Common myeloid progenitor, CD34-positive (primary cell): Measurements from ENCODE around the gene CCL19.

Source experiments
- CTCF ChIA-PET: fragments of 350-600 bp; sonication (Branson Sonifier 250); formaldehyde crosslinking; loops from one replicate; lab custom pipeline; 2021; ENCODE audit warnings: antibody characterized with exemption; lab: Charles Lee
- POLR2A ChIA-PET: fragments of 350-600 bp; sonication (Branson Sonifier 250); formaldehyde crosslinking; loops from one replicate; lab custom pipeline; 2021; ENCODE audit warnings: antibody characterized with exemption; lab: Charles Lee
- DNase-seq, 3 donors: peaks; one replicate each; pipeline versions ENCODE4 v3.0.0 to v3.0.0-alpha.2; 2013
- H3K27ac ChIP-seq, 2 experiments: 1 replicate in 1 of 2; 2 replicates in 1 of 2; pipeline ENCODE4 v1.7.0; 2013; ENCODE audit warnings: inconsistent platforms in 2 of 2, low read length in 2 of 2, mild to moderate bottlenecking in 2 of 2, low read depth in 1 of 2, moderate library complexity in 1 of 2; ENCODE audit not compliant: severe bottlenecking in 2 of 2, insufficient read depth in 1 of 2, poor library complexity in 1 of 2
- H3K27me3 ChIP-seq, 5 experiments: replicated peaks in 2 of 5; 1 replicate in 3 of 5; 2 replicates in 2 of 5; pipeline versions ENCODE4 v1.6.1 to v1.7.0; 2013; ENCODE audit warnings: low read length in 4 of 5, mild to moderate bottlenecking in 2 of 5, moderate library complexity in 2 of 5, inconsistent platforms in 1 of 5; ENCODE audit not compliant: insufficient read depth in 5 of 5, control insufficient read depth in 4 of 5
- H3K36me3 ChIP-seq, 4 experiments: 1 replicate in 2 of 4; 2 replicates in 2 of 4; pipeline versions ENCODE4 v1.6.1 to v1.7.0; 2013; ENCODE audit warnings: low read length in 3 of 4, control low read depth in 1 of 4, mild to moderate bottlenecking in 1 of 4; ENCODE audit not compliant: control insufficient read depth in 4 of 4, insufficient read depth in 4 of 4
- H3K4me1 ChIP-seq, 4 experiments: 1 replicate in 3 of 4; 2 replicates in 1 of 4; pipeline versions ENCODE4 v1.6.1 to v1.7.1; 2013; ENCODE audit warnings: low read length in 3 of 4, mild to moderate bottlenecking in 3 of 4, control low read depth in 1 of 4, inconsistent platforms in 1 of 4, moderate library complexity in 1 of 4; ENCODE audit not compliant: control insufficient read depth in 4 of 4, insufficient read depth in 4 of 4; ENCODE audit errors: control extremely low read depth in 1 of 4
- H3K4me3 ChIP-seq, 7 experiments: 1 replicate in 4 of 7; 2 replicates in 3 of 7; pipeline versions ENCODE4 v1.5.1 to v1.7.0; 2013; ENCODE audit warnings: mild to moderate bottlenecking in 7 of 7, low read length in 6 of 7, moderate library complexity in 6 of 7, inconsistent platforms in 2 of 7, low read depth in 2 of 7, control low read depth in 1 of 7; ENCODE audit not compliant: insufficient read depth in 4 of 7, control insufficient read depth in 1 of 7; ENCODE audit errors: extremely low read depth in 1 of 7
- H3K9me3 ChIP-seq, 5 experiments: 1 replicate in 4 of 5; 2 replicates in 1 of 5; pipeline versions ENCODE4 v1.6.1 to v1.7.1; 2013; ENCODE audit warnings: low read length in 4 of 5, mild to moderate bottlenecking in 2 of 5, inconsistent platforms in 1 of 5, low read depth in 1 of 5, moderate library complexity in 1 of 5; ENCODE audit not compliant: control insufficient read depth in 4 of 5, insufficient read depth in 2 of 5; ENCODE audit errors: control extremely low read depth in 1 of 5
- WGBS: methylation state at CpG from one replicate; pipeline ENCODE4 v1.1.5; 2013; ENCODE audit not compliant: insufficient coverage; 5-methylcytosine and 5-hydroxymethylcytosine counted together

Gene CCL19

DNA sequence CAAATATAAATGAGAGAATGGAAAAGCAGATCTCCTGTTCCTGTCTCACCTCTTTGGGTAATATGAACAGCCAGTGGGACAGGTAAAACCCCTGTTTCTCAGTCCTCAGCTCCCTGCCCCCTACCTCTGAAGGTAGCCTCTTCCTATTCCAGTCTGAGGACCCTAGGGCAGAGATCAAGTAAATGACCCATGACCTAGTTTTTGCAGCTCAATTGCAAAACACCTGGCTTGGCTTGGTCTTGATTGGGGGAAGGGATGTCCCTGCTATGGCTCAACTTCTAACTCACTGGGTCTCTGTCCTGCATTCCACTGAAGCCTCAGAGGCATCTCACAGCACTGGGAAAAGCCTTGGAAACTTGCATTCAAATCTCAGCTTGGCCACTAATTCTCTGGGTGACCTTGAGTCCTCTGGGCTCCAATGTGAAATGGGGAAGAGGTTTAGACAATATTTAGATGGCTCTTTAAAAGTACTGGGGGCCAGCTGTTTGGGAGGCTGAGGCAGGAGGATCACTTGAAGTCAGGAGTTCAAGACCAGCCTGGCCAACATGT is 46.2 kb downstream of the CCL19 start:
- ChIA-PET POLR2A (interaction anchor here (0.6 kb wide), 1 partner anchor 17 kb away, joined by 4 read pairs; no protein-coding TSS in a partner anchor), CTCF (interaction anchor here (0.7 to 7.8 kb wide), 5 partner anchors 9 to 314 kb away, joined by 3 to 96 read pairs (median 5); partner anchors contain the start of genes ARID3C, CCL27 and SIGMAR1)
- H3K36me3 ChIP-seq = peaks cover 6 to 21% (median 12%) of the 10 kb centered on the region in 4 experiments
- H3K9me3 ChIP-seq = no peaks in the 10 kb centered on the region
- no peak overlapping the region for H3K27ac ChIP-seq
- no peak overlapping the region for H3K4me3 ChIP-seq
- no peaks in the 10 kb centered on the region for H3K27me3 ChIP-seq
- H3K4me1 ChIP-seq = peaks cover 9 to 20% (median 17%) of the 10 kb centered on the region in 4 experiments
- DNase-seq = no peak

- CTCF ChIA-PET = interaction anchor here (0.9 to 7.8 kb wide), 5 partner anchors 7 to 198 kb away, joined by 3 to 96 read pairs (median 3); partner anchors contain the start of genes CCL27 and SIGMAR1
- POLR2A ChIA-PET = no interaction called here
- no peak for DNase-seq
- Histone ChIP-seq H3K4me3 (no peak overlapping the region), H3K27ac (no peak overlapping the region), H3K27me3 (no peaks in the 10 kb centered on the region), H3K9me3 (no peaks in the 10 kb centered on the region), H3K4me1 (peaks cover 10 to 21% (median 19%) of the 10 kb centered on the region in 4 experiments), H3K36me3 (no peaks in the 10 kb centered on the region)
- WGBS = no CpG with 5 or more reads among the region's 1 CpG
Measured at GRCh38 chr9:34642679-34643078, 48.4 kb downstream of the CCL19 start.
